NCI-H69 (cell line): ENCODE results near the gene IMMP2L.
"Not testable (repeated sequence)": the region's sequence is repeated elsewhere in the genome, so short reads cannot be mapped to it uniquely, and the experiment has no call there.

Source experiments
- DNase-seq: peaks from one replicate; lab custom pipeline; 2025; lab: John Stamatoyannopoulos, UW

The IMMP2L gene

GRCh38 chr7:111561904-111562732, at the start of gene IMMP2L:
Gene IMMP2L (minus strand): TSS chr7:111562492.
- peak; percentile 96 for DNase-seq

- not testable (repeated sequence) for DNase-seq
Measured at GRCh38 chr7:111609483-111610254, 47.4 kb upstream of the IMMP2L start.

GRCh38 chr7:111607621-111608020, 45.3 kb upstream of the IMMP2L start:
- no peak for DNase-seq

GRCh38 chr7:111605246-111605645, 43.0 kb upstream of the IMMP2L start:
- DNase-seq, result peak; percentile 69

- no peak for DNase-seq
Measured at GRCh38 chr7:111600091-111600490, 37.8 kb upstream of the IMMP2L start.

- no peak for DNase-seq
Measured at GRCh38 chr7:111595780-111596179, 33.5 kb upstream of the IMMP2L start.

- DNase-seq, result no peak
Measured at GRCh38 chr7:111594602-111595001, 32.3 kb upstream of the IMMP2L start.

GRCh38 chr7:111593343-111593742, 31.1 kb upstream of the IMMP2L start:
- no peak for DNase-seq

- no peak for DNase-seq
Measured at GRCh38 chr7:111588065-111588433, 25.8 kb upstream of the IMMP2L start.

- no peak for DNase-seq
Measured at GRCh38 chr7:111587410-111588064, 25.2 kb upstream of the IMMP2L start.

GRCh38 chr7:111586711-111587409, 24.6 kb upstream of the IMMP2L start:
- DNase-seq, result peak; percentile 17

- not testable (repeated sequence) for DNase-seq
Measured at GRCh38 chr7:111581784-111582488, 19.6 kb upstream of the IMMP2L start.

- not testable (repeated sequence) for DNase-seq
Measured at GRCh38 chr7:111581207-111581606, 18.9 kb upstream of the IMMP2L start.

GRCh38 chr7:111578754-111579153, 16.5 kb upstream of the IMMP2L start:
- DNase-seq, result no peak

GRCh38 chr7:111571720-111572119, 9.4 kb upstream of the IMMP2L start:
- DNase-seq, result no peak

- DNase-seq, result no peak
Measured at GRCh38 chr7:111568870-111569462, 6.7 kb upstream of the IMMP2L start.

- DNase-seq, result no peak
Measured at GRCh38 chr7:111568419-111568818, 6.1 kb upstream of the IMMP2L start.

- DNase-seq, result no peak
Measured at GRCh38 chr7:111564078-111564477, 1.8 kb upstream of the IMMP2L start.

GRCh38 chr7:111561654-111561903, 713 bp downstream of the IMMP2L start:
- no peak for DNase-seq

GRCh38 chr7:111560773-111561653, 1.3 kb downstream of the IMMP2L start:
- DNase-seq, result peak; percentile 71
